ENCODE data around the gene COL3A1.

The COL3A1 gene

DNA sequence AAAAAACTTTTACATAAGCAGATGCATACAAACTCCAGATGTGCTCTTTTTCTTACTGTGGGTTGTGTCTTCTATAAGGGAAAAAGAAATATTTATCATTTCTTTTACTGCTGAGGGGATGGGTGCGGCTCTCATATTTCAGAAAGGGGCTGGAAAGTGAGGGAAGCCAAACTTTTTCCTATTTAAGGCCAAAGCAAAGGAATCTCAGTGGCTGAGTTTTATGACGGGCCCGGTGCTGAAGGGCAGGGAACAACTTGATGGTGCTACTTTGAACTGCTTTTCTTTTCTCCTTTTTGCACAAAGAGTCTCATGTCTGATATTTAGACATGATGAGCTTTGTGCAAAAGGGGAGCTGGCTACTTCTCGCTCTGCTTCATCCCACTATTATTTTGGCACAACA, at the start of gene COL3A1:
Gene COL3A1, plus strand, starts transcription at position 210 of the 400 bp plus-strand sequence. Its CDS starts 117 bp downstream, at position 327.
- no peak for DNase-seq

DNA sequence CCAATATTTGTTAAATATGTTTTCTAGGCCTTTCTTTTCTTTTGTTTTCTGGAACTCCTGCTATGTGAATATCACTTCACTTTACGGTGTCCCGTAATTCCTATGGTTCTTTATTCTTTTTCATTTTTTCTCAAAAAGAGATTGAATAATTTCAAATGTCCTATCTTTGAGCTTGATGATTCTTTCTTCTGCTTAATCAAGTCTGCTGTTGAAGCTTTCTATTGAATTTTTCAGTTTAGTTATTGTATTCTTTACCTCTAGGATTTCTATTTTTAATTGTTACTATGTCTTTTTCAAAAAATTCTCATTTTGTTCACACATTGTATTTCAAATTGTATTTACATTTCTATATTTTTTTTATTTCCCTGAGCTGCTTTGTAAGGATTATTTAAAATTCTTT, 45.5 kb upstream of the COL3A1 start:
- no peak for DNase-seq

DNA sequence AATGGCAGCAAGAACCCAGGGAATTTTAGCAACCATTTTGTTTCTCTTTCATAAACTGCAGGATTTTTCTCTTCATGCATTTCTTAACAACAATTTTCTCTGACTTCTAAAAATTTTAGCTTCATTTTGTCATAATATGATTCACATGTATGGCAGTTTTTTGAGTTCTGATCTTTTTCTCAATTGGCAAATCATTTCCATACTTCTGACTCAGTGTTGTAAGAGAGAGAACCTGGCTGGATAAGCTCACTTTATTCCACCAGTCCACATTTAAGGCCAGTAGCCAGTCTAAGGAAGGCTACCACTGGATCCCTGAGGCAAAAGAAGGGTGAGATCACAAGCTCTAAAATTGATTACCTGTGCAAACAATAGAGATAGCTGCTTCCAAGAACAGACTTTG, 42.8 kb upstream of the COL3A1 start:
- no peak for DNase-seq

DNA sequence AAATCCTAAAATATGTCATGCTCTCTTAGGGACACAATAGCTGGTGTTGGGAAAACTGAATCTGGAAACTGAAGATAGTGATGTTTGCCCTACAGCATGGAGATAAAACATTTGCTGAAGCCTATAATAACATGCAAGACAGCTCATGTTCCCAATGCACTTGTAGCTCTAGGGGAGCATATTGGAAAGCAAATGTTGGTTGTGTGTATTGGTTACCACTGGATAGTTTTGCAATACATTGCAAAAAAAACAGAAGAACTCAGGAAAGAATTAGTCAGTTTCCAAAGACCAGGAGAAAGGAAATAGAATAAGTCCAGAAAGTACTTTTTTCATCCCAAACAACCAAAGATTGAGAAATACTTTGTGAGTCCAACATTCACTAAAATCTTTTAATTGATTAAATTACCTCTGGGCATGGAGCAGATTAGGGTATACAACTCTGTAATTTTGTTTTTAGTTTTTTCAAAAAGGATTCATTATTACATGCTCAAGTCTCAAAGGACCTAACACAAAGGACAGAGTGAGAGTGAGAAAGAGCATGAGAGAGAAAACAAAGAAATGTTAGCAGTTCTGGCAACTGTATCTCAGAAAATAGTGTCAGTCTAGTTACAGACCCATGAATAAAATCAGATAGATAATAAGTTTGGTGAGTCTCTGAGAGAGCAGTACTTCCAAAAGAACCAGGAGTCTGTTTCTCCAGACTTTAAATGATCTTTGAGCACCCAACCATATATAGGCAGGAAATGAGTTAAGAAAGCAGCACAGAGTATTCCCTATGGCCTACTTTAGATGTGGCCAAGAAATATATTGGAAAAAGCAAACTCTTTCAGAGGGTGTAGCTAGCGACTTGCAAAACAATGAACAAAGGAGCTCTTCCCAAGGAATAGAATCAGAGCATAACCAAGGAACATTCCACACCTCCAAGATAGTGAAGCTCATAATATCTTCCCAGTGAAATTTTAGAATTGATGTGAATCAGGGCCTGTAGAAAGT, 36.6 kb upstream of the COL3A1 start:
- no peak for DNase-seq

DNA sequence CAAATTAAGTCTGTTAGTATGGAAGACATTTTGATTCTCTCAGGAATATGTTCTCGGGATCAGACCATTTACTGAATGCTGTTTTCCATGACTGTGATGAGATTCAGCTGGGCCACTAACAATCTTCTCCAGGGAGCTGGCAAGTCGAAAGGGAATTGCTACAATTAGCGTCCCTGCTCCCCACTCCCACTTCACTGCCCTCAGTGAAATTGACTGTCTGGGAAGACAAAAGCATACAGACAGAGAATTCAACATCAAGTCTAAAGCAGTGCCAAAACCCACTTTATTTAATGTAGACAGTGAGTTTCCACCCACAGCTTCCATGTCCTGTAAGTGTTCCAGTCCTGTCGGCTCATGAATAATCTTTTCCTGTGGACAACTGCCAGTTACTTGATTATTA, 34.0 kb upstream of the COL3A1 start:
- no peak for DNase-seq

DNA sequence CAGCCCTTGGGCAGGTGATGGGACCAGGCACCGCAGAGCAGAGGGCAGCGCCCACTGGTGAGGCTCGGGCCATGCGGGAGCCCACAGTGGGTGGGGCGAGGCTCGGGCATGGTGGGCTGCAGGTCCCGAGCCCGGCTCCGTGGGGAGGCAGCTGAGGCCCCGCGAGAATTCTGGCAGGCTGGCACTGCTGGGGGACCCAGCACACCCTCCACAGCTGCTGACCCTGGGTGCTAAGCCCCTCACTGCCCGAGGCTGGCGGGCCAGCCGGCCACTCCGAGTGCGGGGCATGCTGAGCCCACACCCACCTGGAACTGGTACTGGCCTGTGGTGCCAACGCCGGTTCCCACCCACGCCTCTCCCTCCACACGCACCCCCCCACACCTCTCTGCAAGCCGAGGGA, 29.7 kb upstream of the COL3A1 start:
- no peak for DNase-seq

DNA sequence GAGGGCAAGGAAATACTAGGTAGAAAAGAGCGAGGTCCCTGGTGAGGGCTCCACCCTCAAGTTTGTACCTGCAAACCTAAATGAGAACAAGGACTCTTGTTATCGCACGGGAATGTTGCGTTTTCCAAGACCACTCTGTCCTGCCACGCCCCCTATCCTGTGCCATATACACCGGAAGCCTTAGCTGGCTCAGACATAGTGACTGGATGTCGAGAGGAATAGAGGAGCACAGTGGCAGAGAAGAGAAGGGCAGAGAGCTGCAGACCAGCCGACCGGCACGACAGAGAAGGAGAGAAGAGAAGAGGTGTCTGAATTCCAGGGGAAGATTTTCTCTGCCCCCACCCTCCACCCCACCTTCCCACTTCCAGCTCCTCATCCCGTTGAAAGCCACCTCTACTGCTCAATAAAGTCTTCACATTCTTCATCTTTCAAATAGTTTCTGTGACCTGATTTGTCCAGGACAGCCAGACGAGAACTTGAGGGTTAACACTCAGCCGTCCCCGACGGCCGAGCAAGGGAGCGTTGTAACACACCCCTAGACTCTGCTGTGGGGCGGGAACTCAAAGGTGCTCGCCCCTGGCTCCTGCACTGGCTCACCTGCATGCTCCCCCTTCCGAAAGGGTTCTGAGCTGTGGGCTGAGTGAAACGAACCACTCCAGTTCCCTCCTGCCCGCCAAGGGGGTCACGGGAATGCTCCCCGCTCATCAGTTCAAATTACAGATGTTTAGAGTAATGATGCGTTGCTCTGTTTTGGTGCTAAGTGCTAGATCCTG, 24.9 kb upstream of the COL3A1 start:
- DNase-seq = no peak

DNA sequence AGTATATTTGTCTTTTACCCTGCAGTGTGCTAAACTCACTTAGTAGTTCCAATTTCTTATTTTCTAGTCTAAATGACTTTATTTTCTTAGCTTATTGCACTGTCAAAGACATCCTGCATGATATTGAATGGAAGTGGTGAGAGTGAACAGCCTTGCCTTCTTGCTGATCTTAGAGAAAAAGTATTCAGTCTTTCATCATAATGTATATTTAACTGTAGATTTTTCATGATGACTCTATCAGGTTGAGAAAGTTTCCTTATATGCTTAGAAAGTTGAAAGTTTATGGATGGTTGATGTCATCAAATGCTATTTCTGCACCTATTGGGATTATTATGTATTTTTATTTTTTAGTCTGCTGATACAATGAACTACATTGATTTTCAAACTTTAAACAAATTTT, 21.3 kb upstream of the COL3A1 start:
- DNase-seq = no peak

DNA sequence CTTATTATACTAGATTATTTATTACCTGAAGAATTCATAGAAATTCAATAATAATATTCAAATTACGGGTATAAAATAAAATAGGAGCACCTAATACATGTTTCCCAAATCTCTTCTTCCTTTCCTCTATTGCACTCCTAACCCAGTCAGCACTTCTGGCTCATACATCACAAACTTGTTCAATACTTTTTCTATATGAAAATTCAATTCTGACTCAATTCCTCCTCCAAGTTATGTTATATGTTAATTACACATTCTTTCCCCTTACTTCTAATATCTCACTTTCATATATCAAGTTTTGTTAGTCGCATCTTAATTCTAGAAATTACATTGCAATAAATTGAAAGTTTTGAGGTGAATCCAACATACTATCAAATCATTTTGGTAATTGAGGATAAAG, 17.9 kb upstream of the COL3A1 start:
- no peak for DNase-seq

DNA sequence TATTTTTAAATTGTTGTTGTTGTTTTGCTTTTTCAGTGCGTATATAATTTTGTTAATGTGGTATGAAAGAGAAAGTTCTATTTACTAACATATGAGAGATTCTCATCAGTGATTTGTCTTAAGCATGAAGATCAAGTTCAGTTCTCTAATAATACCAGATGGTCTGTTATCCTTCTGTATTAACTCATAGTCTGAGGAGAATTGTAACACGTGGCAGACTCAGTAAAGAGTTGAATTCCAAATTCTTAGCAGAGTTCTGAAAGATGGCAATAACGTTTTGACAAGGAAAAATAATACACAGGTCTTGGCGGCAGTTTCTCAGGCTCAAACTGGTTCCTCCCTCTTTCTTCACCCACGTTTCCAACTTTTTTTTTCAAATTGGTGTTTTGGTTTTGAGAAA, 17.2 kb upstream of the COL3A1 start:
- DNase-seq = no peak

DNA sequence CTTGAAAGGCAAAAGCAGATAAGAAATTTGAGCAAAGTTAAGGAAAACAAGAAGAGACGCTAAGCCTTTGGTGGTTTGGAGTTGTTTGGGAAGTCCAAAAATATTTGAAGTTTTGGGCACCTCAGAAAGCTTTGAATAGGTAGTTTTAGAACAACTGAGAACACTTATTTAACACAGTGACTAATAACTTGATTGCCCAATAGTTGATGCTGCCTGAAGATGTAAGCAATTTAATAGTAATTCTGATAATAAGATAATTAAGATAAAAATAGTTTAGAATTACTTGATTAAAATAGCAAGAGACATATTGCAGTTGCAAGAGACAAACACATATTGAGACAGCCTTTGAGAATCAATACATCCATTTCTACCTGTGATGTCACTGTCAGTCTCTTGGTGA, 16.5 kb upstream of the COL3A1 start:
- DNase-seq = no peak

DNA sequence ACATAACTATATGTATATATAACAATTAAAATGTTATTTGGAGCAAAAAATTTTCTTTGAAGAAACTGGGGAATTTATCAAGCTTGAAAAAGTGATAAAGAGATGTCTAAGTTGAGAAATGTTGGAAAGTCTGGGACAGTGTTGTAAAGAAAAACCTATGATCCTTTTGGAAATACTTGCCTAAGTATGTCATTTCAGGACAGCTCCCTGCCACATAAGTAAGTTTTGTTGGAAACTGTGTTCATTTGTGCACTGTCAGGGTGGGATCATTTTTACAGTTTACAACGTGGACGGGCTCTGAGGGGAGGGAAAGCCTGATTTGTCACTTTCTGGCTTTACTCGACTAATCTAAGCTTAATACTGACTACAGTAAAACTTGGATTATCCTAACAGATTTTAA, 10.4 kb upstream of the COL3A1 start:
- no peak for DNase-seq

DNA sequence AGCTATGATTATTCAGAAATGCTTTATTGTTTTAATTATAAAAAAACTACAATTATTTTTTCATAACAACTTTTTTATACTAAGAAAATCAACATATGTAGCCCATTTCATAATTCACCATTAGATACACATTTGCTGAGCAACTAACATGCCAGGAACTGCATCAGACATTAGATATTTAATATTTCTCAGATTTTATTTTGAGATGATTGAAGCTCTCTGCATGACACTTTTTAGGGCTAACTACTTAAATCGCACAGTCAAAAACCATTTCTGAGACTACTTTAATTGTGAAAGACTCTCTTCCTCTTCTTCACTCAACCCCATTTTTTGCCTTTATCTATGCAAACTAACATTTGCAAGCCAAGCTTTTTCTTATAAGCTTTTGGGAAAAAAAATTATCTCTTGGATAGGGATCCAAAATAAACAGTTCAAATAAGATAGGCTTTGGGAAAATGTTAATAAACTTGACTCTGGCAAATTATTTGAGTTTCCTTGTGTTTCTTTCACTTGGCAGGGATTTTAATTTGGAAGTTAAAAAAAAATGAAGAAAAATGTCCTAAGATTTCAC, 9.1 kb upstream of the COL3A1 start:
- DNase-seq = no peak

DNA sequence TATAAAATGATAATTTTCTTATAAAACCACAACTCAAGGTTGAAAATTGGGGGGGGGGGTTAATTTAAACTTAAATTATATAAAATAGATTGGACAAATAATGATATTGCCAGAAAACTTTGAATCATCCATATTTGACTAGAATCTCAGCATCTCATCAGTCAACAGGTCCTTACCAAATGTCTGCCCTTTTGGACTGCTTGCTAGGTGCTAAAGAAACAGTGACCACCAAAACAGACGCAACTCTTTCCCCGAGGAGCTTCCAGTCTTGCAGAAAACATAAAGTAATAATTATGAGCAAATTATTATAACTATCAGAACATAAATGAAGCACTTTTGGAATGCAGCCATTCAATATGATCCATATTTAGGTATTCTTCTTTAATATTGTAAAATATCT, 8.6 kb upstream of the COL3A1 start:
- DNase-seq = no peak

DNA sequence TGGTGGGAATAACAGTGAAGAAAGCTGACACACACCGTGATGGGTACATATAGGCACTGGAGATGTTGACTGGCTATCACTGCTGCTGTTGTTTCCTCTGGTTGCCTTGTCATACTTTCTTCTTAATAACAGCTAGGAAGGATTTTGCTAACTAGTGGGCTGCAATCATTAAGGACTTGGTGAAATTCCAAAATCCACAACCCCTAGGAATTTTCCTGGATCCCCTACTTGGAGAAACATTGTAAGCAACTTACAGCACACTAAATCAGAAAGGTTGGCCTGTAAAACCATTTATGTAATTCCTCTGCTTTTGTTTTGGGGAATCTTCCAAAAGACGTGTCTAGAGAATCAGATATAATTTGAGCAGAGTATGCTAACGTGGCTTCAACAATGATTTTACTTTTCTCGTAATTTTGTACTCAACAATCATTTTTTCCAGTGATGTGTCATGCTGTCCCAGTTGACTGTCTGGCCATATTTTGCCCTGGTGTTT, 8.0 kb upstream of the COL3A1 start:
- DNase-seq = no peak

DNA sequence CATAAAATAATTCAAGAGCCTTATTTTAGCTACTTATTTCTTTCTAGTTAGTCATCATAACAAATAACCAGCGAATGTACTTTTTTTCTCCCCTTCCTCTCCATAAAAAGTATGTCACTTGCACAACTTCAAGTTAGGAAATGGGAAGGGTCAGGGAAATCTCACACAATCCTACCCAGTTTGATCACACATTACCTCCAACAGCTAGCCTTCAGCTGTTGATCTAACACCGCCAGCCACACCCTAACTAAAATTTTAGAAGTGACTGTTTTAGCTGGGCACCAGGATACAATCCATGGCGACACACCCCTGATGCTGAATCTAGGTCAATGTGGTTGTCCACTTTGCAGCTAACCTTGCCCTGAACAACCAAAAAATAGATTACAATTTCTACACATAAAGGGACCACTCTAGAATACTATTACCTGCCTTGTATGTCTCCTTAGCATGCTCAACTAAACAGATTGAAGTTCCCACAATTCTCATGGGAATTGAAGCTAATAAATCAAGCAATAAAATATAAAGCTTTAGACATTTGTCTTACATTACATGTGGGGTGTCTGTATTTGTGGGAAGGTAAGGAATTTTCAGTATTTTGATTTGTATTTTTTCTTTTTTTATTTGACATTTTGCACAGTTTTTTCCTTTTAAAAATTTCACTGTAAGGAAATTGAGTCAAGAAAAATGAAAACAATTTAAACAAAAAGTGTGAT, 7.3 kb upstream of the COL3A1 start:
- DNase-seq = no peak

DNA sequence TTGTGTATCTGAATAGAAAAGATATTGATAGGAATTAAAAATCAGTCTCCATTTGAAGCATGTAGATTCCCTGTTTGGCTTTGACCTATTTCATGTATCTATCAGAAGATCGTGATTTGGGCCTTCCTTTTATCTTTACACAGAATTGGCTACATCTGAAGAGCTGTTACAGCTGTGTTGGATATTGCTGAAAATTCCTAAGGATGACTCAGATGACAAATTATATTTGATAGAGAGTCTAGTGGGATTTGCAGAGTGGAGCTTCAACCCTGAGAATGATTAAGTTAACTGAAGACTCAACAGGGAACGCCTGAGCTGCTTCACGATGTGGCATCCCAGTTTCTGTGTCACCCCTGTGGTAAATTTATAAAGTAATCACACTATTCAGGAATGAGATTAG, 4.9 kb upstream of the COL3A1 start:
- DNase-seq = no peak

DNA sequence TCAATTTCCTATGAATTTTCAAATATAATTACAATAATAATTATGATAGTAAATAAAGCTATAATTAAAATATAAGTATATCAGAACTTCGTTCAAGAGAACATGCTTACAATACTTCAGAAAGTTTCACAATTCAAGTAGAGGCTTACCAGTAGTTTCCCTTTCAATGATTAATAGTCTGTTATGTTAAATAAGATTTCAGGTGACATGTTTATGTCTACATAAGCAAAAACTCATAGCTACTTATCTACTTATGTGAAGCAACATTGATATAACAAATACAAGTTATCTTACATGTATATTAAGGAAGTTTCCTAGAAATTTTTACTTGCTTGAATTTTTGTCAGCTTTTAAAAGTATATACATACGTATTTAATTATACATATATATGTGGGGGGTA, 4.5 kb upstream of the COL3A1 start:
- no peak for DNase-seq

DNA sequence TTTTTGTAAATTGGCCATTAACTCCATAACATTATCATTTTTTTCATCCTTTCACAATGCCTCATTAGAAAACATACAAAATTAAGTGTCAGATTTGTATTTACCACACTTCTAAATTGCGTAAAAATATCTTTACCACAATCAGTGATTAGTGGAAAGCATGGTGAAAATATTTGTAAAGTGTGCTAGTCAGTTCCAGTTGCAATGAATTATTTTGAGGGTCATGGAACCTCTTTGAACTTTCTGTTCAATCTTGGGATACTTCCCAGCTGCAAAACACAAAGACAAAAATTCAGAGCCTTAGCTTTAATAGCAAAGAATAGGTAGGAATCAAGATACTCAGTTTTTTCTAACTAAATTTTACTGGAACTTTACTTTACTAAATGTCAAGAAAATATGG, 4.0 kb upstream of the COL3A1 start:
- no peak for DNase-seq

DNA sequence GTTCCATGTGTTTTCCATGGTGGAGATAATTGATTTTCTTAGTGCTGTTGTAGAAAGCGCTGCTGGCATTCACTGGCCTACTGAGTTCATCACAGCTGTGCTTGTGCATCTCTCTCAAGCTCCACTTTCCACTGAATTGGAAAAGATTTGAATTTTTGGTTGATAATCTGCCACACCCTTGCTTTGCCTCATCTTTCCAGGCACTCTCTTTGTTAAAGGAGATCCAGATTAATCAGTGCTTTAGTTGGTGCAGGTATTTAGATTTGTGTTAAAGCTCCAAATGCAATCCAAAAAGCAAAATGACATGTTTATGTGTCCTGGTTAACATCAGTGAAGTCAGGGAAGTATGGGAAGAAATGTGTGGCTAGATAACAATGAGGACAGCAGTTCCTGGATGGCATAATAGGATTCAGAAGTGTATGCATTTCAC, 2.7 kb upstream of the COL3A1 start:
- no peak for DNase-seq

DNA sequence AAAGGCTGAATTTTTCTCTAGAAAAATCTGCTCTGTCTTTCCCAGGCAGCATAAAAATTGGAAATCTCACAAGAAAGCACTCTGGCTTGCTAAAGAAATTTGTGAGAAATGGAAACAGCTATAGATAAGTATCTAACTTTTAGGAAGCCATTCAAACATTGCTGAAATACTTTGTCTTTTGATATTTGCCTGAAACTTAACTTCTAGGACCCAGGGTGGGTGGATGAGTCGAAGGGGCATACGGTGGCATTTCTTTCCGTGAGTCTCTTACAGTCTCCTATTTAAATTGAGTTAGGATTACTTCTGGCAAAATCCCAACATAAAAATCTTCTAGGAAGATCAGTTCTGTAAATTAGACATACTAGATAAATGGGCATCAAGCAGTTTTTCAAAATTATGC, 532 bp upstream of the COL3A1 start:
- DNase-seq = no peak

DNA sequence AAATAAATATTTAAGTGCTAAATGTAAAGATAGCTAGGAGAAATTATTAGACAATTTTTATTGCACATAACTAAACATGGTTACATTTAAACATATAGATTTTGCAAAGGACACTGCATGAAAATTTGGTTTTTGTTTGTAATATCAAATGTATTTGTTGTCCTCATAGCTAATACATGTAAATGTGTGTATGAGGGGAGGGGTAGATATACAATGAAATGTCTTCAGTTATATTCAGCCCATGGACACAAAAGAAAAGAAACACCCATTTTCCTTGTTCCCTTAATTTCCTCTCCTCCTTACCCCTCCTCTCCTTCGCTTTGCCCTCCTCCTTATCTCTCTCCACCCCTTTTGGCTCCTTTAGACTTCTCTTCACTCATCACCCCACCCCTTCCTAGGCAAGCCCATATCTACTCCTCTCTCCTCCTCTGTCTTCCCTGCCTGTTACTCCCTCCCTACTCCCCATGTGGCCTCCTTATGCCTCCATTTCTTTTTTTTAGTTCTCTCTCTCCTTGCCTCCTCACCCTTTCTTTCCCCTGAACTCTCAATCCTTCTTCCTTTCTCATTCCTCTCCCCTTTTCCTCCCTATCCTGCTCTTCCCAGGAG, 1.4 kb downstream of the COL3A1 start:
- DNase-seq = no peak
